ENCODE measurements around the gene HK3.

The HK3 gene

GRCh38 chr5:176831425-176831824 is 67.7 kb downstream of the HK3 start:
- POLR2A ChIA-PET, result no interaction called here
- CTCF ChIA-PET, result no interaction called here
- TF ChIP-seq CTCF (IDR thresholded peaks at IDR 0.05; ENCODE audit: control extremely low read depth, extremely low read depth, low read depth, missing control alignments), result no peak

GRCh38 chr5:176830995-176831423 is 68.1 kb downstream of the HK3 start:
- no peak for TF ChIP-seq CTCF (IDR thresholded peaks at IDR 0.05; ENCODE audit: control extremely low read depth, extremely low read depth, low read depth, missing control alignments)
- CTCF ChIA-PET, result no interaction called here
- no peak for DNase-seq (ENCODE audit: extremely low spot score)
- POLR2A ChIA-PET, result no interaction called here

More at GRCh38 chr5:176831425-176831824, 67.7 kb downstream of the HK3 start:
- DNase-seq (ENCODE audit: extremely low spot score), result no peak

Data from GM10248 (cell line).